Measurements from ENCODE around the gene ZGPAT. TPM values are rescaled to one million over a fixed set of nuclear protein-coding genes. Genes with fewer than 3 reads are reported as not detected.
"Not testable (repeated sequence)": the region's sequence is repeated elsewhere in the genome, so short reads cannot be mapped to it uniquely, and the experiment has no call there.

The ZGPAT gene
- total RNA-seq, 1 donor from 2014 or later, result 19.2 TPM

DNA sequence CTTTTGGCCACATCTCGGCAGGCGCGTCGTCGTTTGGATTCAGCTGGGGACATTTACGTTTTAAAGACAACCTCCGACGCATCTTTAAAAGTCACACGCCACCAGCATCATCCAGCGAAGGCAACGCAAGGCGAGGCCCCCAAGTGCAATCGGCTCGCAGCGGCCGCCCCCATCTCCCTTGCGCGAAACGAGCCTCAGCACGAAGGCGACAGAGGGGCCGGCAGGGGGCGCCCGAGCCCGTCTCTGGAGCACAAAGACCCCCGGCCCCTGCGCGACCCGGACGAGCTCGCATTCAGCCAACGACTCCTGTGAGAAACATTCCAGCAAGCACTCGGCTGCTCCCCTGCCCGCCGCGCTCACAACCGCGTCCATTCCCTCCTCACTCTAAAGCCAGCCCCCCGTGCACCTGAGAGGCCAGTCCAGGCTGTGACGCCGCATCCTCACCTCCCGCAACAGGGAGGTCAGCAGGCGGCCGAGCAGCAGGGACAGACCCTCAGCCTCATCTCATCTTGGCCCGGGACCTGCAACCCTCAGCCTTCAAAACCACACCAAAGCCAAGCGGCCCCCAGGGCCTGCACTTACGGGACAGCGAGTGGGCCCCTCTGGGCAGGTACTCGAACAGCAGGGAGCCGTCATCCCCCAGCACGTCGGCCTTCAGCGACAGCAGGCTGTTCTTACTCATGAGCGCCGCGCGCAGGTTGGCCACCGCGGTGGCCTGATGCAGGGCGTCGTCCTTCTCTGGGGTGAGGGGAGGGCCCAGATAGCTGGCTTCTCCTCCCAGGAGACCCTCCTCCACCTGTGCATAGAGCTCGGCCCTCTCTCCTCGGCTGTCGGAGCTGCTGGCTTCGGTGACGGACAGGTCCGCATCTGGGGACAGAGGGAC, 67.5 kb downstream of the ZGPAT start:
- DNase-seq (ENCODE audit: low spot score), result no peak
- Mint-ChIP-seq H3K27ac (ENCODE audit: unreplicated experiment) (no peak overlapping the region), H3K4me1 (ENCODE audit: low read depth) (peaks cover 15% of the 10 kb centered on the region)

DNA sequence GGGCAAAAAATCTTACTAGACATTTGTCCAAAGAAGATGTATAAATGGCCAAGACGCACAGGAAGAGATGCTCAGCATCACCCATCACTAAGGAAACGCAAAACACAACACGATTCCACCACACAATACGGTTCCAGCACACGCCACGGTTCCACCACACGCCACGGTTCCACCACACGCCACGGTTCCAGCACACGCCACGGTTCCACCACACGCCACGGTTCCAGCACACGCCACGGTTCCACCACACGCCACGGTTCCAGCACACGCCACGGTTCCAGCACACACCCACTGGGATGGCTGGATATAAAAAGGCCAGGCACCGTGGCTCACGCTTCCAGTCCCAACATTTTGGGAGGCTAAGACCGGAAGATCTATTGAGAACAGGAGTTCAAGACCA, 69.0 kb downstream of the ZGPAT start:
- not testable (repeated sequence) for H3K27ac Mint-ChIP-seq (ENCODE audit: unreplicated experiment); H3K4me3 Mint-ChIP-seq (ENCODE audit: unreplicated experiment); H3K27me3 Mint-ChIP-seq (ENCODE audit: low read depth); H3K9me3 Mint-ChIP-seq (ENCODE audit: low read depth); H3K36me3 Mint-ChIP-seq (ENCODE audit: low read depth); DNase-seq (ENCODE audit: low spot score)
- peaks cover 15% of the 10 kb centered on the region for H3K4me1 Mint-ChIP-seq (ENCODE audit: low read depth)

More for the DNA sequence above, 67.5 kb downstream of the ZGPAT start:
- Mint-ChIP-seq H3K4me3 (ENCODE audit: unreplicated experiment) (peak overlapping the region; percentile 58), H3K27me3 (ENCODE audit: low read depth) (no peaks in the 10 kb centered on the region), H3K36me3 (ENCODE audit: low read depth) (no peaks in the 10 kb centered on the region), H3K9me3 (ENCODE audit: low read depth) (no peaks in the 10 kb centered on the region)
- TF ChIP-seq, protein P1, sequence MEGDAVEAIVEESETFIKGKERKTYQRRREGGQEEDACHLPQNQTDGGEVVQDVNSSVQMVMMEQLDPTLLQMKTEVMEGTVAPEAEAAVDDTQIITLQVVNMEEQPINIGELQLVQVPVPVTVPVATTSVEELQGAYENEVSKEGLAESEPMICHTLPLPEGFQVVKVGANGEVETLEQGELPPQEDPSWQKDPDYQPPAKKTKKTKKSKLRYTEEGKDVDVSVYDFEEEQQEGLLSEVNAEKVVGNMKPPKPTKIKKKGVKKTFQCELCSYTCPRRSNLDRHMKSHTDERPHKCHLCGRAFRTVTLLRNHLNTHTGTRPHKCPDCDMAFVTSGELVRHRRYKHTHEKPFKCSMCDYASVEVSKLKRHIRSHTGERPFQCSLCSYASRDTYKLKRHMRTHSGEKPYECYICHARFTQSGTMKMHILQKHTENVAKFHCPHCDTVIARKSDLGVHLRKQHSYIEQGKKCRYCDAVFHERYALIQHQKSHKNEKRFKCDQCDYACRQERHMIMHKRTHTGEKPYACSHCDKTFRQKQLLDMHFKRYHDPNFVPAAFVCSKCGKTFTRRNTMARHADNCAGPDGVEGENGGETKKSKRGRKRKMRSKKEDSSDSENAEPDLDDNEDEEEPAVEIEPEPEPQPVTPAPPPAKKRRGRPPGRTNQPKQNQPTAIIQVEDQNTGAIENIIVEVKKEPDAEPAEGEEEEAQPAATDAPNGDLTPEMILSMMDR (IDR thresholded peaks at IDR 0.05), result peak; percentile 93

DNA sequence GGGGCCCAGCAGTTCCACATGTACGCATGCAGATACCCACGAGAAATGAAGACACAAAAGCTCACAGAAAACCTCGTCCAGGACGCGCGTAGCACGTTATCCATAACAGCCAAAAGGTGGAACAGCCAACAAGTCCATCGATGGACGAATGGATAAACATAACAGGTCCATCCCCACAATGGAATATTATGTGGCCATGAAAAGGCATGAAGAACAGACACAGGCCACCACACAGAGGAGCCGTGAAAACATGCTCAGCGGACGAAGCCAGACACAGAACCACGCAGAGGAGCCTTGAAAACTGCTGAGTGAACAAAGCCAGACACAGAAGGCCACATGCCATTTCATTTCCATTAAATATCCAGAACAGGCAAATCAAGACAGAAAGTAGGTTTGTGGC, 69.8 kb downstream of the ZGPAT start:
- DNase-seq (ENCODE audit: low spot score), result no peak
- Mint-ChIP-seq H3K9me3 (ENCODE audit: low read depth) (no peaks in the 10 kb centered on the region), H3K27me3 (ENCODE audit: low read depth) (no peaks in the 10 kb centered on the region), H3K27ac (ENCODE audit: unreplicated experiment) (no peak overlapping the region), H3K4me3 (ENCODE audit: unreplicated experiment) (no peak overlapping the region), H3K36me3 (ENCODE audit: low read depth) (no peaks in the 10 kb centered on the region), H3K4me1 (ENCODE audit: low read depth) (peaks cover 15% of the 10 kb centered on the region)
- TF ChIP-seq, protein P1 (IDR thresholded peaks at IDR 0.05), result no peak

DNA sequence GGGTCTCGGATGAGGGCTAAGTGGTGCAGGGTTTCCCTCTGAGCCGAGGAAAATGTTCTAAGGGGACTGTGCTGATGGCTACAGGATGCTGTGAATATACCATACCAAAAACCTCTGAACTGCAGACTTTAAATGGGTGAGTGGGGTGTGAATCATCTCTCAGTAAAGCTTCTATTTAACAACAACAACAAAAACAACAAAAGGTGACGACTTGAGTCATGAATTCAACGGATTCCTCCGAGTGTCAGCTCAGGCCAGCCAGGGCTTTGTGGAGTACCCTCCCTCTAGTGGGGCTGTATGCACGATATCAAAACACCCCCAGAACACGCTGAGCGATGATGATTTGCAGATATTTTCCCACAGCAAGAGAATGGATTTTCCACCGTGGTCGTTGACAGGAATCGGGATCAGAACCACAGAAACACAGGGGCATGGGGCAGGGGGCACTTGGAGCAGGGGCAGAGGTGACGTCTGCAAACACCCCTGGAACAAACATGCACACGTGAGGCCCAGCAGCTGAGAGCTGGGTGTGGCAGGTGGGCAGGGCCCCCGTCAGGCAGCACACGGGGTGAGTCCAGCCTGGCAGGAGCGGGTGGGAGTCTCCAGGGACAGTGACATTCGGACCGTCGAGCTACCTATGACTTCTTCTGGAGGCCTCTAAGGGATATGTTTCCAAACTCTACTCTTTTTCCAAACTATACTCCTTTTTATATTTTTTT, 70.4 kb downstream of the ZGPAT start:
- H3K9me3 Mint-ChIP-seq (ENCODE audit: low read depth), result no peaks in the 10 kb centered on the region
- H3K4me1 Mint-ChIP-seq (ENCODE audit: low read depth), result peaks cover 13% of the 10 kb centered on the region
- no peak overlapping the region for H3K4me3 Mint-ChIP-seq (ENCODE audit: unreplicated experiment)
- no peak for DNase-seq (ENCODE audit: low spot score)
- TF ChIP-seq, protein P1 (IDR thresholded peaks at IDR 0.05), result no peak
- H3K36me3 Mint-ChIP-seq (ENCODE audit: low read depth), result no peaks in the 10 kb centered on the region
- H3K27me3 Mint-ChIP-seq (ENCODE audit: low read depth), result no peaks in the 10 kb centered on the region
- no peak overlapping the region for H3K27ac Mint-ChIP-seq (ENCODE audit: unreplicated experiment)

DNA sequence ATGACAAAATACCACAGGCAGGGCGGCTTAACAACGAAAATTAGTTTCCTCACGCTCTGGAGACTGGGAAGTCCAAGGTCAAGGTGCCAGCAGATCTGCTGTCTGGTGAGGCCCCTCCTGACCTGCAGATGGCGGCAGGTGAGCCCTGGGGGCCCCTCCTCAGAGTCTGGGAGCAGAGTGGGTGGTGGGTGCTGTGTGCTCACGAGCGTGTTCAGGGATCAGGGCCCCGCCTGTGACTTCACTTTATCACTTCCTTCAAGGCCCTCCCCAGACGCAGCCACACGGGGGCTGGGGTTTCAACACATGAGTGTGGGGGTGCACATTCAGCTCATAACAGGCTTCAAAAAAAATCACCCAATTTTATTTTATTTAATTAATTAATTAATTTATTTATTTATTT, 71.0 kb downstream of the ZGPAT start:
- Mint-ChIP-seq H3K9me3 (ENCODE audit: low read depth) (no peaks in the 10 kb centered on the region), H3K4me3 (ENCODE audit: unreplicated experiment) (no peak overlapping the region), H3K27ac (ENCODE audit: unreplicated experiment) (no peak overlapping the region), H3K4me1 (ENCODE audit: low read depth) (peaks cover 12% of the 10 kb centered on the region), H3K27me3 (ENCODE audit: low read depth) (no peaks in the 10 kb centered on the region), H3K36me3 (ENCODE audit: low read depth) (no peaks in the 10 kb centered on the region)
- TF ChIP-seq, protein P1 (IDR thresholded peaks at IDR 0.05), result peak; percentile 10
- DNase-seq (ENCODE audit: low spot score), result no peak

All from chondrocyte (in vitro differentiated cells).